ENCODE measurements around the gene MALSU1.

Gene MALSU1

DNA sequence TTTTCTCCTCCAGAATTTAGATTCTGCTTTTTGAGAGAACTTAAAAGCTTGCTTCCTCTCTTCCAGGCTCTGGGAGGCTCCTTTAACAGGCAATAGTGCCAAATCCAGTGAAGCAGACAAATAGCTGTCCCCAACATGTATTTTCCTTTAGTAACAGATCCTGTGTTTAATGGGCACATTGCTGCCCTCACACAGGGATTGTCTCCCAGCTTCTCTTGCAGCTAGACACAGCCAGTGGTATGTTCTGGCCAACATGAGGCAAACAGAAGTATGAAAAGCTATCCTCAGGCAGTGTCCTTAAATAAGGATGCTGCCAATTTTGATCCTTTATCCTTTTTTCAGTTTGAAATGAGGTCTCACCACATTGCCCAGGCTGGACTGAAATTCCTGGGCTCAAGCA is 38.2 kb downstream of the MALSU1 start:
- DNase-seq, result no peak

DNA sequence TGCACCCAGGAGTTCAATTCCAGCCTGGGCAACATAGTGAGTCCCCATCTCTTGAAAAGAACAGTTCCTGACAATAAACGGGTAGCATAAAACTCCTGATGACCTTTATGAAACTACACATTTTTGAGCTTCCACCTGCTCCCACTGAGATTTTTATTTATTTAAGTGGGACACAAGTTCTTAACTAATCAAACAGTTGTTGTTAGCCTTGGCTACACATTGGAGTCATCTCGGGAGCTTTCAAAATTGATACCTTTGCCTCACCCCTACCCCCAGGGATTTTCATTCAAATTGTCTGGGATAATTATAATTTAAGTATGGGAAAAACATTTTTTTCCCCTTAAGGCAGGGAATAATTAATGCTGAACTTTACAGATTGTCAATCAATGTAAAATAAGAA is 39.3 kb downstream of the MALSU1 start:
- DNase-seq, result no peak

- DNase-seq, result no peak
Measured at GRCh38 chr7:23338863-23339262, 39.7 kb downstream of the MALSU1 start.

- no peak for DNase-seq
Measured at GRCh38 chr7:23341846-23342598, 42.9 kb downstream of the MALSU1 start.

GRCh38 chr7:23343102-23343501 is 44.0 kb downstream of the MALSU1 start:
- no peak for DNase-seq

GRCh38 chr7:23343806-23344475 is 44.8 kb downstream of the MALSU1 start:
- no peak for DNase-seq

DNA sequence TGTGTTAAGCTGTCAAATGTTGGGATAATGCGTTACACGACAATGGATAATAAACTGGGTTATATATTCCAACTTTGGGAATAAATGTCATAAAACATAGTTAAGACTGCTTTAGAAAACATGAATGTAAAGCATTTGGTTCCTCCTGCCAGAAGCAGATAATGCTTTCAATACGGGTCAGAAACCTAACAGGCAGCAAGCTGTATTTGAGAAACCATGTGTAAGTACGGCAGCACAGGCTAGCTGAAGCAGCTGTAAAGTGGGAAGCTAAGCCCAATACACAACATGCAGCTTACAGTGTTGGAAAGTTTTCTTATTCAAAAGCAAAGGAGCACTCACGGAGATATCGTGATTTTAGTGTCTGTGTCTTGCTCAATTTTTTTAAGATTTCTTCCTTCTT is 46.5 kb downstream of the MALSU1 start:
- no peak for DNase-seq

GRCh38 chr7:23346316-23346715 is 47.2 kb downstream of the MALSU1 start:
- DNase-seq, result no peak

DNA sequence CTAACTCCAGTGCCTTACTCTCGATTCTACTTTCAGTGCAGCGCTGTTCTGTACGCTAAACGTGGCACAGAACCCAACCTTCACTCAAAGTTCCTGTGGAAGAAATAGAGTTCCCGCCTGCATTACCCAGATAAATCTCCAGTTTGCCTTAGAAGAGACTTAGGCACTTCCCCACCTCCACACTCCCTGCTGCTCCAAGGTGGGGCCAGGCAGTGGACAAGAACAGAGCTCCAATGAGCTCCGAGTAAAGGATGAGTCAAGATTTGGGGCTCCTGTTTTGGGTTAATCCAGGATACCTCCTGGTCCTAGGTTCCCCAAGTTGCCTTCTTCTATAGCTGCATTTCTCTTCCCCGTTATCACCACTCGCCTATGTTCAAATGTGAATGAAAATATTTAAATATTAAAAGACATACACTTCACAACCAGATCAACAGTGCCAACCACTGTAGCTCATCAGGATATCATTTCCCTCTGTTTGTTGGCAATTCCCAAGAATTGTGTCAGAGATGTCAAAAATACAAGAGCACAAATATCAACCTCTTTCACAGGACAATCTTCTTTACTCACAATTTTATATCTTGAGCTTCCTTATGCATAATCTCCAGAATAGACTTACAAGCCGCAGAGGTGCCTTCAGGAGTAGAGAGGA is 48.0 kb downstream of the MALSU1 start:
- no peak for DNase-seq

GRCh38 chr7:23347682-23348180 is 48.6 kb downstream of the MALSU1 start:
- DNase-seq, result no peak

DNA sequence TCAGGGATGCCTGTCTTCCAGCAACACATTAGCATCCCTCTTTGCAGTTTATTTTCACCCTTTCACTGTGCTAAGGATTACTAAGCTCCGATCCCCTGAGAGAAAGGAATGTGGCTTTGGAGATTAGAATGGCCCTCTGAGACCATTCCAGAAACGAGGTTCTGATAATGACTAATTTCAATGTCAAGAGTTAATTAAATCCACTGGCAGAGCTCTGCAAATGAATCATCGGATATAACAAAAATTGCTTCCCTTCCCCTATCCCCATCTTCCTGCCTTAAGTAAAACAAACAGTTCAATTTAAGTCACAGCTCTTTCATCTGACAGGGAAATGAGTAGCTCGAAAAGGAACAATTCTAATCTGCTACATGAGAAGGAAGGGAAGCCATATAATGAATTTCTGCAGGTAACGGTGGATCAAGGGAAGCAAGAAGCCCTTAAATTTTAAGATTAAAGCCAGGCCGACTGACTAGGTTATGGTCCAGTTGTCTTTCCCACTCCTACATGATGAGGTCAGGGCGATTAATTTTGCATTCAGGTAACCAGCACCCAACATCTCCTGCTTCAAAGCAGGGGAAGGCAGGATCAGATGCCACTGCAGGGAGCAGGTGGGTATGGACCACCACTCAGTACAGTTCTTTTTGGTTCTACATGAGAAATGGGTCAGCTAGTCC is 50.5 kb downstream of the MALSU1 start:
- DNase-seq, result no peak

DNA sequence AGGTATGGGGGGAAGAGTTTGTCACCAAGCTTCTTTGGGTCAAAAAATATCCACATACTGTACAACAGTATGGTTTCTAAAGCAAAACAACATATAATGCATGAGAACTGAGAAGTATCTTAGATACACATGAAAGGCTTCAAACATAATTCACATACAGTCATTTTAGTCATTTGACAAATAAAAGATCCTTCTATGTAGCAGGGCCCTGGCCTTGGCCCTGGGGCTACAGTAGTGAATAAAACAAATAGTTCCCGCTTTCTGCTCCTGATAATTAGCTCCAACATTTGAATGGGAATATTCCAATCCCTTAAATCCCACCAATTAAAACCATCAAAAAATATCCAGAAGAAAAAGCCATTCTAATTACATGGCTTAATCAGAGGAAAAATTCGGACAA is 51.3 kb downstream of the MALSU1 start:
- no peak for DNase-seq

- DNase-seq, result peak; percentile 82
Measured at GRCh38 chr7:23353172-23353571, 54.0 kb downstream of the MALSU1 start.

GRCh38 chr7:23356168-23356567 is 57.0 kb downstream of the MALSU1 start:
- no peak for DNase-seq

- DNase-seq, result no peak
Measured at GRCh38 chr7:23356726-23357125, 57.6 kb downstream of the MALSU1 start.

- peak; percentile 7 for DNase-seq
Measured at GRCh38 chr7:23357190-23358093, 58.3 kb downstream of the MALSU1 start.

- no peak for DNase-seq
Measured at GRCh38 chr7:23358152-23358674, 59.1 kb downstream of the MALSU1 start.
